ENCODE data around the gene BCAS1.

BCAS1 gene

DNA sequence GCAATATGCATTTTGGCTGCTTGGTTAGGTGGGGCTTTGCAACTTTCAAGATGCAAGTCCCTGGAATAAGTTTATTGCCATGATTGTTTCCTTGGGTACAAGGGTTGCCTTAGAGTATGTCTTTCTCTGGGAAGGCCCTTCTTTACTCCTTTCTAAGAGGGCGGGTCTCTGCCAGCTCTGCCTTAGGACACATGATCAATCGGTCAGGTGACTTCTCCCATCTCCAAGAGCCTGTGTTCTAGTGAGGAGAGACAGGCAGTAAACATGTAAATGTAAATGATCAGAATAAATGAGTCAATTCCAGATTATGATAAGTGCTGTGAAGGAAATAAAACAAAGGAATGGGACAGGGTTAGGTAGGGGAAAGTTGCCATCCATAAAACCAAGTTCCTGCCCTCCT lies 43.2 kb upstream of the BCAS1 start:
- Histone ChIP-seq H3K27ac (replicated peaks) (no peak overlapping the region), H3K27me3 (ENCODE audit: insufficient read depth, poor library complexity, severe bottlenecking) (no peaks in the 10 kb centered on the region), H3K4me3 (replicated peaks; ENCODE audit: insufficient read depth, low read length) (no peak overlapping the region)
- DNase-seq (ENCODE audit: low read depth in 1 of 2, low spot score in 1 of 2), result no peak
- TF ChIP-seq POLR2AphosphoS5 (IDR thresholded peaks at IDR 0.05; ENCODE audit: low read depth), result no peak
- TF ChIP-seq, protein P1, sequence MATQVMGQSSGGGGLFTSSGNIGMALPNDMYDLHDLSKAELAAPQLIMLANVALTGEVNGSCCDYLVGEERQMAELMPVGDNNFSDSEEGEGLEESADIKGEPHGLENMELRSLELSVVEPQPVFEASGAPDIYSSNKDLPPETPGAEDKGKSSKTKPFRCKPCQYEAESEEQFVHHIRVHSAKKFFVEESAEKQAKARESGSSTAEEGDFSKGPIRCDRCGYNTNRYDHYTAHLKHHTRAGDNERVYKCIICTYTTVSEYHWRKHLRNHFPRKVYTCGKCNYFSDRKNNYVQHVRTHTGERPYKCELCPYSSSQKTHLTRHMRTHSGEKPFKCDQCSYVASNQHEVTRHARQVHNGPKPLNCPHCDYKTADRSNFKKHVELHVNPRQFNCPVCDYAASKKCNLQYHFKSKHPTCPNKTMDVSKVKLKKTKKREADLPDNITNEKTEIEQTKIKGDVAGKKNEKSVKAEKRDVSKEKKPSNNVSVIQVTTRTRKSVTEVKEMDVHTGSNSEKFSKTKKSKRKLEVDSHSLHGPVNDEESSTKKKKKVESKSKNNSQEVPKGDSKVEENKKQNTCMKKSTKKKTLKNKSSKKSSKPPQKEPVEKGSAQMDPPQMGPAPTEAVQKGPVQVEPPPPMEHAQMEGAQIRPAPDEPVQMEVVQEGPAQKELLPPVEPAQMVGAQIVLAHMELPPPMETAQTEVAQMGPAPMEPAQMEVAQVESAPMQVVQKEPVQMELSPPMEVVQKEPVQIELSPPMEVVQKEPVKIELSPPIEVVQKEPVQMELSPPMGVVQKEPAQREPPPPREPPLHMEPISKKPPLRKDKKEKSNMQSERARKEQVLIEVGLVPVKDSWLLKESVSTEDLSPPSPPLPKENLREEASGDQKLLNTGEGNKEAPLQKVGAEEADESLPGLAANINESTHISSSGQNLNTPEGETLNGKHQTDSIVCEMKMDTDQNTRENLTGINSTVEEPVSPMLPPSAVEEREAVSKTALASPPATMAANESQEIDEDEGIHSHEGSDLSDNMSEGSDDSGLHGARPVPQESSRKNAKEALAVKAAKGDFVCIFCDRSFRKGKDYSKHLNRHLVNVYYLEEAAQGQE (IDR thresholded peaks at IDR 0.05; ENCODE audit: insufficient replicate concordance, low read depth), result no peak
- TF ChIP-seq, protein P2, sequence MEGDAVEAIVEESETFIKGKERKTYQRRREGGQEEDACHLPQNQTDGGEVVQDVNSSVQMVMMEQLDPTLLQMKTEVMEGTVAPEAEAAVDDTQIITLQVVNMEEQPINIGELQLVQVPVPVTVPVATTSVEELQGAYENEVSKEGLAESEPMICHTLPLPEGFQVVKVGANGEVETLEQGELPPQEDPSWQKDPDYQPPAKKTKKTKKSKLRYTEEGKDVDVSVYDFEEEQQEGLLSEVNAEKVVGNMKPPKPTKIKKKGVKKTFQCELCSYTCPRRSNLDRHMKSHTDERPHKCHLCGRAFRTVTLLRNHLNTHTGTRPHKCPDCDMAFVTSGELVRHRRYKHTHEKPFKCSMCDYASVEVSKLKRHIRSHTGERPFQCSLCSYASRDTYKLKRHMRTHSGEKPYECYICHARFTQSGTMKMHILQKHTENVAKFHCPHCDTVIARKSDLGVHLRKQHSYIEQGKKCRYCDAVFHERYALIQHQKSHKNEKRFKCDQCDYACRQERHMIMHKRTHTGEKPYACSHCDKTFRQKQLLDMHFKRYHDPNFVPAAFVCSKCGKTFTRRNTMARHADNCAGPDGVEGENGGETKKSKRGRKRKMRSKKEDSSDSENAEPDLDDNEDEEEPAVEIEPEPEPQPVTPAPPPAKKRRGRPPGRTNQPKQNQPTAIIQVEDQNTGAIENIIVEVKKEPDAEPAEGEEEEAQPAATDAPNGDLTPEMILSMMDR (IDR thresholded peaks at IDR 0.05; ENCODE audit: insufficient read depth, low read length), result no peak
- no peak for TF ChIP-seq GABPA (IDR thresholded peaks at IDR 0.05; ENCODE audit: low read depth)
- no peak for TF ChIP-seq SPI1 (IDR thresholded peaks at IDR 0.05; ENCODE audit: borderline replicate concordance, low read depth)

DNA sequence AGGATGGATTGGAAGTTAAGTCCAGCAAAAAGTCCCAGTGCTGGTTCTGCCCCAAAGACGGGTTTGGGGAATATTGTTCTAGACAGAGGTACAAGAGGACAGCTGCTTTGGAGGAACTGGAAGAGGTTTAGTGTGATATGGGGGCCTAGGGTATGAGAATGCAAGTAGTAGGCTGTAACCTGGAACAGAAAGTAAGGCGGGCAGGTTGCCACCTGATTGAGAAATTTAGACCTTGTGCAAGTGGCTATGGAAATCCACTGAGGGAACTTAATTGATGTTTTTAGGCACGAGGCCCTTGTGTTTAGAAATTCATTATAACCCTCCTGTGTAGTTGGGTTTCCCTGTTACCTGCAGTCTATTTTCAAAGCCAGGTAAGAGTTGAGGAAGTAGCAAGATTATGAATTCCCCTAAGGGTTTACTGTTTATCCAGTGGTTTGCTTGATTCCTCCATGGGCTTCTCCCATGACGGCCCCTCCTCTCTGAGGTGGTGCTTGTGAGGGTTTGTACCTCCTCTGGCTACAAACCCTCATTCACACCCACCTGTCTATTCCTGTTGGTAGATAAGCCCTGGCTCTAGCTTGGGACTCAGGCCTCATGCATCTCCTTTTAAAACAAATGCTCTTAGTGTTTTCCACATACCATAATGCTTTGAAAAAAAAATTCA lies 42.0 kb upstream of the BCAS1 start:
- no peak for DNase-seq (ENCODE audit: low read depth in 1 of 2, low spot score in 1 of 2)
- Histone ChIP-seq H3K27me3 (ENCODE audit: insufficient read depth, poor library complexity, severe bottlenecking) (no peaks in the 10 kb centered on the region), H3K4me3 (replicated peaks; ENCODE audit: insufficient read depth, low read length) (no peak overlapping the region), H3K27ac (replicated peaks) (no peak overlapping the region)
- TF ChIP-seq SPI1 (IDR thresholded peaks at IDR 0.05; ENCODE audit: borderline replicate concordance, low read depth) (no peak), POLR2AphosphoS5 (IDR thresholded peaks at IDR 0.05; ENCODE audit: low read depth) (no peak), GABPA (IDR thresholded peaks at IDR 0.05; ENCODE audit: low read depth) (no peak)
- TF ChIP-seq, protein P2 (IDR thresholded peaks at IDR 0.05; ENCODE audit: insufficient read depth, low read length), result no peak
- TF ChIP-seq, protein P1 (IDR thresholded peaks at IDR 0.05; ENCODE audit: insufficient replicate concordance, low read depth), result no peak

DNA sequence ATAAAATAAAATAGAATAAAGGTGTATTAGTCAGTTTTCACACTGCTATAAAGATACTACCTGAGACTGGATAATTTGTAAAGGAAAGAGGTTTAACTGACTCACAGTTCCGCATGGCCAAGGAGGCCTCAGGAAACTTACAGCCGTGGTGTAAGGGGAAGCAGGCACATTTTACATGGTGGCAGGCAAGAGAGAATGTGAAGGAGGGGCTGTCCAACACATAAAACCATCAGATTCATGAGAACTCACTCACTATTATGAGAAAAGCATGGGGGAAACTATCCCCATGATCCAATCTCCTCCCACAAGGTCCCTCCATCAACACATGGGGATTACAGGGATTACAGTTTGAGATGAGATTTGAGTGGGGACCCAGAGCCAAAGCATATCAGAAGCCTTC lies 41.1 kb upstream of the BCAS1 start:
- Histone ChIP-seq H3K27ac (replicated peaks) (no peak overlapping the region), H3K27me3 (ENCODE audit: insufficient read depth, poor library complexity, severe bottlenecking) (no peaks in the 10 kb centered on the region), H3K4me3 (replicated peaks; ENCODE audit: insufficient read depth, low read length) (no peak overlapping the region)
- no peak for DNase-seq (ENCODE audit: low read depth in 1 of 2, low spot score in 1 of 2)
- TF ChIP-seq, protein P1 (IDR thresholded peaks at IDR 0.05; ENCODE audit: insufficient replicate concordance, low read depth), result no peak
- TF ChIP-seq, protein P2 (IDR thresholded peaks at IDR 0.05; ENCODE audit: insufficient read depth, low read length), result no peak
